ENCODE results near the gene SPAG6.

SPAG6 gene

GRCh38 chr10:22324413-22324812, 20.9 kb upstream of the SPAG6 start:
- Histone ChIP-seq H3K4me3 (ENCODE audit: low read depth, low read length) (peak overlapping the region; percentile 58), H3K4me1 (ENCODE audit: control insufficient read depth, insufficient read depth, low read length) (peaks cover 14% of the 10 kb centered on the region), H3K36me3 (ENCODE audit: control insufficient read depth in 2 of 2, insufficient read depth in 1 of 2, low read length in 2 of 2) (peaks cover 23 to 27% of the 10 kb centered on the region in 2 experiments; a peak in 2 of 3 replicates), H3K27ac (ENCODE audit: extremely low read depth, low read depth, low read length) (peak overlapping the region; percentile 70; the same call in 1 of the 2 replicates), H3K9me3 (ENCODE audit: control insufficient read depth, insufficient read depth, low read depth, low read length) (no peaks in the 10 kb centered on the region)
- ChIA-PET CTCF (interaction anchor here (0.6 to 1.2 kb wide), 3 partner anchors 151 to 378 kb away, joined by 3 read pairs; no protein-coding TSS in a partner anchor), POLR2A (interaction anchor here (0.6 to 1.8 kb wide), 4 partner anchors 9 to 95 kb away, joined by 3 to 9 read pairs (median 6); partner anchors contain the start of gene COMMD3)
- TF ChIP-seq ZNF768 (tag by site-specific recombination; IDR thresholded peaks at IDR 0.05) (no peak), TCF7L2 (IDR thresholded peaks at IDR 0.05; ENCODE audit: borderline replicate concordance, low read depth, low read length) (no peak), ZNF792 (tag by site-specific recombination; IDR thresholded peaks at IDR 0.05) (no peak), ZNF266 (tag by site-specific recombination; IDR thresholded peaks at IDR 0.05; ENCODE audit: low read depth) (no peak), ZFP3 (tag by site-specific recombination; IDR thresholded peaks at IDR 0.05; ENCODE audit: low read depth) (no peak), OVOL3 (tag by site-specific recombination; IDR thresholded peaks at IDR 0.05) (no peak), ZNF184 (tag by site-specific recombination; IDR thresholded peaks at IDR 0.05) (no peak), ZNF48 (tag by site-specific recombination; IDR thresholded peaks at IDR 0.05) (no peak), GLI2 (tag by site-specific recombination; IDR thresholded peaks at IDR 0.05; ENCODE audit: borderline replicate concordance, low read depth) (no peak), ZNF174 (tag by site-specific recombination; IDR thresholded peaks at IDR 0.05) (no peak), ZNF24 (tag by site-specific recombination; IDR thresholded peaks at IDR 0.05) (no peak), ZNF274 (IDR thresholded peaks at IDR 0.05; ENCODE audit: low read length) (no peak), ZNF274 (tag by site-specific recombination; IDR thresholded peaks at IDR 0.05; ENCODE audit: borderline replicate concordance) (no peak), PRDM10 (tag by site-specific recombination; IDR thresholded peaks at IDR 0.05) (no peak)

- no peak for TF ChIP-seq ZNF26 (tag by site-specific recombination; IDR thresholded peaks at IDR 0.05)
- TF ChIP-seq OVOL3 (tag by site-specific recombination; IDR thresholded peaks at IDR 0.05), result no peak
- TF ChIP-seq FEZF1 (tag by site-specific recombination; IDR thresholded peaks at IDR 0.05), result peak; percentile 23; the same call in 1 of the 2 replicates
- TF ChIP-seq ZNF580 (tag by site-specific recombination; IDR thresholded peaks at IDR 0.05), result 0 out of 2 replicates have a peak, but pooled peaks have one; percentile 27
- TF ChIP-seq PRDM6 (tag by site-specific recombination; IDR thresholded peaks at IDR 0.05), result peak; percentile 99
- 0 out of 2 replicates have a peak, but pooled peaks have one; percentile 20 for TF ChIP-seq PRDM1 (tag by site-specific recombination; IDR thresholded peaks at IDR 0.05)
- TF ChIP-seq GLIS1 (tag by site-specific recombination; IDR thresholded peaks at IDR 0.05), result peak; percentile 64
- peak; percentile 43; the same call in 1 of the 2 replicates for TF ChIP-seq ZEB2 (tag by site-specific recombination; IDR thresholded peaks at IDR 0.05)
- ChIA-PET CTCF (interaction anchor here (0.6 to 1.2 kb wide), 4 partner anchors 150 to 417 kb away, joined by 3 read pairs; no protein-coding TSS in a partner anchor), POLR2A (interaction anchor here (0.9 to 1.8 kb wide), 3 partner anchors 9 to 95 kb away, joined by 6 to 9 read pairs (median 6); partner anchors contain the start of gene COMMD3)
- Histone ChIP-seq H3K27ac (ENCODE audit: extremely low read depth, low read depth, low read length) (peak overlapping the region; percentile 70), H3K9me3 (ENCODE audit: control insufficient read depth, insufficient read depth, low read depth, low read length) (no peaks in the 10 kb centered on the region), H3K4me1 (ENCODE audit: control insufficient read depth, insufficient read depth, low read length) (peaks cover 14% of the 10 kb centered on the region), H3K36me3 (ENCODE audit: control insufficient read depth in 2 of 2, insufficient read depth in 1 of 2, low read length in 2 of 2) (peaks cover 24 to 31% of the 10 kb centered on the region in 2 experiments; a peak in 2 of 3 replicates), H3K4me3 (ENCODE audit: low read depth, low read length) (peak overlapping the region; percentile 58)
Measured at GRCh38 chr10:22324893-22325271, 20.4 kb upstream of the SPAG6 start.

Measured in HEK293 (cell line).